Panc1 (cell line): ENCODE measurements around the gene ANGPTL3.

ENCODE experiments used
- POLR2AphosphoS5 ChIP-seq: IDR thresholded peaks from 2 replicates; pipeline ENCODE4 v1.6.1; 2012; ENCODE audit warnings: mild to moderate bottlenecking, low read depth, low read length, moderate library complexity
- TF ChIP-seq, protein P1 (sequence below): fragments of 450-650 bp; IDR thresholded peaks from 2 replicates; pipeline ENCODE4 v1.5.1; 2017; ENCODE audit warnings: mild to moderate bottlenecking

DNA sequence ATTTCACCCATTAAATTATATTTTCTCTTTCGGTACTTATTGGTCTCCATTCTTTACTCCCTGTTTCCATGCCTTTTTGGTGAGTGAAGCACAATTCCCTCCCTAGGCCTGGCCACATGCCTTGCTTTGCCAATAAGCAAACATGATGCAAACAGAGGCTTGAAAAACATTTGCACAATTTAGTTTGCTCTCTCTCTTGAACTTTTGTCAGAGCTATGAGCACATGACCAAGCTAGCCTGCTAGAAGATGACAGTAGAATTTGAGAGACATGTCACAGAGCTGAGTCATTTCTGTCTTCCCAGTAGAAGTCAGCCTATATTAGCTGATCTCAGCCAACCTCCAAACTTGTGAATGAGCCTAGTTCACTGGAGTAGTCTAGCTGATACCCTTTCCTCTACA is 24.6 kb downstream of the ANGPTL3 start:
- TF ChIP-seq, protein P1, sequence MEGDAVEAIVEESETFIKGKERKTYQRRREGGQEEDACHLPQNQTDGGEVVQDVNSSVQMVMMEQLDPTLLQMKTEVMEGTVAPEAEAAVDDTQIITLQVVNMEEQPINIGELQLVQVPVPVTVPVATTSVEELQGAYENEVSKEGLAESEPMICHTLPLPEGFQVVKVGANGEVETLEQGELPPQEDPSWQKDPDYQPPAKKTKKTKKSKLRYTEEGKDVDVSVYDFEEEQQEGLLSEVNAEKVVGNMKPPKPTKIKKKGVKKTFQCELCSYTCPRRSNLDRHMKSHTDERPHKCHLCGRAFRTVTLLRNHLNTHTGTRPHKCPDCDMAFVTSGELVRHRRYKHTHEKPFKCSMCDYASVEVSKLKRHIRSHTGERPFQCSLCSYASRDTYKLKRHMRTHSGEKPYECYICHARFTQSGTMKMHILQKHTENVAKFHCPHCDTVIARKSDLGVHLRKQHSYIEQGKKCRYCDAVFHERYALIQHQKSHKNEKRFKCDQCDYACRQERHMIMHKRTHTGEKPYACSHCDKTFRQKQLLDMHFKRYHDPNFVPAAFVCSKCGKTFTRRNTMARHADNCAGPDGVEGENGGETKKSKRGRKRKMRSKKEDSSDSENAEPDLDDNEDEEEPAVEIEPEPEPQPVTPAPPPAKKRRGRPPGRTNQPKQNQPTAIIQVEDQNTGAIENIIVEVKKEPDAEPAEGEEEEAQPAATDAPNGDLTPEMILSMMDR: no peak
- no peak for TF ChIP-seq POLR2AphosphoS5
